GM12801 (cell line): ENCODE measurements around the gene CCDC197.

Experiments used
- CTCF ChIP-seq: IDR thresholded peaks from one replicate; pipeline ENCODE4 v1.5.1; 2011; ENCODE audit warnings: control low read depth; ENCODE audit not compliant: insufficient read length; ENCODE audit errors: extremely low read depth

Gene CCDC197

GRCh38 chr14:94038510-94038909, 41.4 kb downstream of the CCDC197 start:
- TF ChIP-seq CTCF, result no peak

- no peak for TF ChIP-seq CTCF
Observed at GRCh38 chr14:94038921-94039629, 42.0 kb downstream of the CCDC197 start.

GRCh38 chr14:94040247-94040646, 43.1 kb downstream of the CCDC197 start:
- TF ChIP-seq CTCF, result no peak

- TF ChIP-seq CTCF, result no peak
Observed at GRCh38 chr14:94040796-94041195, 43.7 kb downstream of the CCDC197 start.

GRCh38 chr14:94041551-94042346, 44.6 kb downstream of the CCDC197 start:
- no peak for TF ChIP-seq CTCF

- TF ChIP-seq CTCF, result no peak
Observed at GRCh38 chr14:94042433-94043091, 45.5 kb downstream of the CCDC197 start.

- no peak for TF ChIP-seq CTCF
Observed at GRCh38 chr14:94043111-94043755, 46.1 kb downstream of the CCDC197 start.
